ENCODE results near the gene TRO. TPM values are rescaled to one million over a fixed set of nuclear protein-coding genes. Genes with fewer than 3 reads are reported as not detected.

TRO gene
- total RNA-seq (10 to 100 TPM; 13.5 to 21.2 TPM), polyA plus RNA-seq (10 to 100 TPM in 1 of 2 donors, 1 to 10 TPM in 1; 1.3 to 35.4 TPM)
- long read RNA-seq, donor 1, partial matches to known transcripts: 7 of 10 reads
- long read RNA-seq, donor 1, other reads (novel, unspliced or antisense): 3 of 10 reads
- long read RNA-seq, donor 2, partial matches to known transcripts: 12 of 18 reads
- long read RNA-seq, donor 2, other reads (novel, unspliced or antisense): 6 of 18 reads

DNA sequence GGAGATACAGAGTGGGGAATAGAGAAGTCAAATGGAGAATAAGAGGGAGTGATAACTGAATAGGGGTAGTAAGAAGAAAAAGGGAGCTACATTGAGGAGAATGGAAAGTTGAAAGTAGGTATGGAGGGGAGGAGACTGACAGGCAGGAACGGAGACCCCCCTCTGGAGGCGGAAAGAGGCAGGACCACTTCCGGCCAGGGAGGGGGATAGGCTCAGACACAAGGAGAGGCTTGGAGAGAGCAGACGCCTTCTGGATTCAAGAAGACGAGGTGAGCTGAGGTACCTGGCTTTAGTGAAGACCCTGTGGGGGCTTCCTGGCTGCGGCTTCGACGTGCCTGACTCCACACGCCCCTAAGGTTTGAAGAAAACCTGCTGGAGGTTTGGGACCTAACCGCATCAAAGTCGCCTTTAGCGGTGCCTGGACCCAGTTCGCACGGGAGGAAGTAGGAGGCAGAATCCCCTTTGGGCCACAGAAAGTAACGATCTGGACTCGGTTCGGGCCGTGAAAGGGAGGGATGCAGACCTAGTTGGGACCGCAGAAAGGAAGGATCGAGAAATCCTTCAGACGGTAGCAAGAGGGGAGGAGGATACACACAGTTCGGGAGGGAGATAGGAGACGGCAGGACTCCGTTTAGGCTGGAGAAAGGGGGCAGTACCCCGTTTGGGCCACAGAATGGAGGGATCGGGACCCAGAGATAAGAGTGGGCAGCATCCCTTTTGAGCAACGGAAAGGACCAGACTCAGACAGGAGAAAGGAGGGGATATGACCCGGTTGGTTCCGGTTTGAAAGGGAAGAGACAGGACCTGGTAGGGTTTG is at the start of gene TRO:
TRO (plus strand) TSS at position 215 of the 817 bp plus-strand sequence. CDS start 1,423 bp downstream, outside the sequence.
- H3K27ac ChIP-seq (ENCODE audit: low read depth in 1 of 2, low read length in 2 of 2): peak within 1 kb of the TSS in 1 of 2 donors; percentile 32
- H3K4me1 ChIP-seq (ENCODE audit: control insufficient read depth in 1 of 2, insufficient read depth in 2 of 2, low read length in 2 of 2): no peaks in the 10 kb centered on the region
- no peaks in the 10 kb centered on the region for H3K27me3 ChIP-seq (ENCODE audit: control insufficient read depth in 1 of 2, insufficient read depth in 2 of 2, low read length in 1 of 2)
- H3K36me3 ChIP-seq (ENCODE audit: control insufficient read depth in 1 of 2, insufficient read depth in 2 of 2, low read length in 1 of 2): peaks cover 0 to 1% of the 10 kb centered on the region in 2 donors
- 1 to 28% methylated on average over 29 of the region's 29 CpGs for WGBS, 2 donors
- intact Hi-C loops (cut with DNase I): loop anchor here in 1 of 2 donors (10.0 kb wide), 1 partner anchor 244 kb away; no protein-coding TSS in a partner anchor
- DNase-seq: no peak
- peak; percentile 51 for ATAC-seq (ENCODE audit: low FRiP score)
- H3K4me3 ChIP-seq (ENCODE audit: low read length in 2 of 2): peak within 1 kb of the TSS; percentile 15 to 33
- H3K9me3 ChIP-seq (ENCODE audit: control insufficient read depth, low read length): no peaks in the 10 kb centered on the region

- 76 to 80% methylated on average over 3 of the region's 3 CpGs for WGBS, 2 donors
- intact Hi-C loops (cut with DNase I): no loop called here
- no peaks in the 10 kb centered on the region for H3K4me1 ChIP-seq (ENCODE audit: control insufficient read depth in 1 of 2, insufficient read depth in 2 of 2, low read length in 2 of 2)
- H3K9me3 ChIP-seq (ENCODE audit: control insufficient read depth, low read length): no peaks in the 10 kb centered on the region
- no peaks in the 10 kb centered on the region for H3K36me3 ChIP-seq (ENCODE audit: control insufficient read depth in 1 of 2, insufficient read depth in 2 of 2, low read length in 1 of 2)
- H3K27ac ChIP-seq (ENCODE audit: low read depth in 1 of 2, low read length in 2 of 2): no peak overlapping the region
- no peak for ATAC-seq (ENCODE audit: low FRiP score)
- H3K27me3 ChIP-seq (ENCODE audit: control insufficient read depth in 1 of 2, insufficient read depth in 2 of 2, low read length in 1 of 2): no peaks in the 10 kb centered on the region
- no peak overlapping the region for H3K4me3 ChIP-seq (ENCODE audit: low read length in 2 of 2)
- no peak for DNase-seq
Observed at GRCh38 chrX:54885740-54886139, 34.9 kb upstream of the TRO start.

GRCh38 chrX:54891573-54891972 is 29.1 kb upstream of the TRO start:
- H3K27me3 ChIP-seq (ENCODE audit: control insufficient read depth in 1 of 2, insufficient read depth in 2 of 2, low read length in 1 of 2): no peaks in the 10 kb centered on the region
- no peak overlapping the region for H3K4me3 ChIP-seq (ENCODE audit: low read length in 2 of 2)
- DNase-seq (no peak), ATAC-seq (ENCODE audit: low FRiP score) (no peak)
- intact Hi-C loops (cut with DNase I): loop anchor here in 1 of 2 donors (5.0 kb wide), 1 partner anchor 166 kb away; no protein-coding TSS in a partner anchor
- 7 to 14% methylated on average over 3 of the region's 3 CpGs for WGBS, 2 donors
- H3K27ac ChIP-seq (ENCODE audit: low read depth in 1 of 2, low read length in 2 of 2): no peak overlapping the region
- H3K4me1 ChIP-seq (ENCODE audit: control insufficient read depth in 1 of 2, insufficient read depth in 2 of 2, low read length in 2 of 2): no peaks in the 10 kb centered on the region
- peaks cover 1% of the 10 kb centered on the region for H3K9me3 ChIP-seq (ENCODE audit: control insufficient read depth, low read length)
- H3K36me3 ChIP-seq (ENCODE audit: control insufficient read depth in 1 of 2, insufficient read depth in 2 of 2, low read length in 1 of 2): no peaks in the 10 kb centered on the region

DNA sequence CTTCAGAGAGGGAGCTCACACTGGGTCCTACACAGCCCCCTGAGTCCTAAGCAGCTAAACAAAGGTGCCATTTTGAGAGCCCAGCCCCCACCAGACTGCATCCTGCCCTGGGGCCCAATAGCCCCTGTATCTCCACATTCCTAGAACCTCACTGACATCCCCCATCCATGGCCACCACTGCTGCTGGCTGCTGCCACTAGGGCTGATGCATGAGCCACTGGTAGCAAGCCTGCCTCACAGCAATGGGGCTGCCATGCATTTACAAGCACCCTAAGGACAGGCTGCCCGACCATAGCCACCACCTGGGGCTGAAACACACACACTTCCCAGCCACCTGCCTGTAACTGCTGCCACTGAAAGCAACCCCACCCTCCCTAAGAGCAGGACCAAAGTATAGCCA is 26.5 kb upstream of the TRO start:
- no peak overlapping the region for H3K4me3 ChIP-seq (ENCODE audit: low read length in 2 of 2)
- no peaks in the 10 kb centered on the region for H3K27me3 ChIP-seq (ENCODE audit: control insufficient read depth in 1 of 2, insufficient read depth in 2 of 2, low read length in 1 of 2)
- peaks cover 1% of the 10 kb centered on the region for H3K9me3 ChIP-seq (ENCODE audit: control insufficient read depth, low read length)
- 70 to 80% methylated on average over 1 of the region's 1 CpG for WGBS, 2 donors
- ATAC-seq (ENCODE audit: low FRiP score): no peak
- no peak overlapping the region for H3K27ac ChIP-seq (ENCODE audit: low read depth in 1 of 2, low read length in 2 of 2)
- no peak for DNase-seq
- intact Hi-C loops (cut with DNase I): loop anchor here in 1 of 2 donors (5.0 kb wide), 1 partner anchor 163 kb away; no protein-coding TSS in a partner anchor
- H3K36me3 ChIP-seq (ENCODE audit: control insufficient read depth in 1 of 2, insufficient read depth in 2 of 2, low read length in 1 of 2): no peaks in the 10 kb centered on the region
- no peaks in the 10 kb centered on the region for H3K4me1 ChIP-seq (ENCODE audit: control insufficient read depth in 1 of 2, insufficient read depth in 2 of 2, low read length in 2 of 2)

DNA sequence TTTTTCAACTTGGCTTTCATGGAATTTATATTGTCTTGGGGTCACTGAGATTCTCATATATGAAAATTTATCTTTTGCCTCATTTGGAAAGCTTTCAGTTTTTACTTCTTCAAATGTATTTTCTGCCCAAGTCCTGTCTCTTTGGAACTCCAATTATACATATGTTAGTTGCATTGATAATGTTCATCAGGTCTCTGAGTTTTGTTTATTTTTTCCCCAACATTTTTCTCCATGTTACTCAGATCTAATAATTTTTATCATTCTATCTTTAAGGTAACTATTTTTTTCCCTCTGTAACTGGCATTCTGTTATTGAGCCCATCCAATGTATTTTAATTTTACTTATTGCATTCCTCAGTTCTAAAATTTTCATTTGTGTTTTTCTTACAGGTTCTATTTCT is 10.7 kb upstream of the TRO start:
- H3K36me3 ChIP-seq (ENCODE audit: control insufficient read depth in 1 of 2, insufficient read depth in 2 of 2, low read length in 1 of 2): no peaks in the 10 kb centered on the region
- H3K4me1 ChIP-seq (ENCODE audit: control insufficient read depth in 1 of 2, insufficient read depth in 2 of 2, low read length in 2 of 2): no peaks in the 10 kb centered on the region
- H3K4me3 ChIP-seq (ENCODE audit: low read length in 2 of 2): no peak overlapping the region
- no peak for DNase-seq
- no peaks in the 10 kb centered on the region for H3K27me3 ChIP-seq (ENCODE audit: control insufficient read depth in 1 of 2, insufficient read depth in 2 of 2, low read length in 1 of 2)
- no peak for ATAC-seq (ENCODE audit: low FRiP score)
- intact Hi-C loops (cut with DNase I): no loop called here
- no peaks in the 10 kb centered on the region for H3K9me3 ChIP-seq (ENCODE audit: control insufficient read depth, low read length)
- H3K27ac ChIP-seq (ENCODE audit: low read depth in 1 of 2, low read length in 2 of 2): no peak overlapping the region

DNA sequence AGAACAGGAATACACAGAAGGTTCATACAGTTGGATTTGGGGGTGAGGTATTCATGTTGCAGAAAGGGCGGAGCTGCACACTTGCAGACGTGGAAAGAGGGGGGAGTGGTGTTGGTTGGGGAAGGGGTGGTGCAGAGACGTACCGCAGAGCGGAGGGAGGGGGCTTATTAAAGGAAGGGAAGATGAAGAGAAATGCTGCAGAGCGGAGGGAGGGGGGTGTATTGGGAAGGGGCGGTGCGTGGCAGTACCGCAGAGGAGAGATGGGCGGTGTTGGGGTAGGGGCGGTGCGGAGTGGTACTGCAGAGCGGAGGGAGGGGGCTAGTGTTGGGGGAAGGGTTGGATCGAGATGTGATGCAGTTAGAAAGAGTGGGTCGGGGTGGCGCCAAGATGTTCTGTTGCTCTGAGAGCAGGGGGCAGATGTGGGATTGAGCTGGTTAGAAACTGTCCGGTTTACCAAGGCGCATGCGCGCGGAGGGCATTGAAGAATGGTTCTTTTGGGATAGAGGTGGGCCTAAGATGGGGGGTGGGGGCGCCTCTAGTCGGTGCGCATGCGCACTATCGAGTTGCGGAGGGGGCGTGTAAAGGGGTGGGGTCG is 900 bp downstream of the TRO start:
- intact Hi-C loops (cut with DNase I): loop anchor here in 1 of 2 donors (10.0 kb wide), 1 partner anchor 243 kb away; no protein-coding TSS in a partner anchor
- Histone ChIP-seq H3K27me3 (ENCODE audit: control insufficient read depth in 1 of 2, insufficient read depth in 2 of 2, low read length in 1 of 2) (no peaks in the 10 kb centered on the region), H3K36me3 (ENCODE audit: control insufficient read depth in 1 of 2, insufficient read depth in 2 of 2, low read length in 1 of 2) (peaks cover 0 to 1% of the 10 kb centered on the region in 2 donors), H3K4me1 (ENCODE audit: control insufficient read depth in 1 of 2, insufficient read depth in 2 of 2, low read length in 2 of 2) (no peaks in the 10 kb centered on the region), H3K4me3 (ENCODE audit: low read length in 2 of 2) (peak overlapping the region; percentile 15 to 33), H3K27ac (ENCODE audit: low read depth in 1 of 2, low read length in 2 of 2) (no peak overlapping the region), H3K9me3 (ENCODE audit: control insufficient read depth, low read length) (no peaks in the 10 kb centered on the region)
- peak; percentile 88 for ATAC-seq (ENCODE audit: low FRiP score)
- WGBS, 2 donors: 0 to 30% methylated on average over 27 to 29 of the region's 29 CpGs
- DNase-seq: peak; percentile 81 to 88

DNA sequence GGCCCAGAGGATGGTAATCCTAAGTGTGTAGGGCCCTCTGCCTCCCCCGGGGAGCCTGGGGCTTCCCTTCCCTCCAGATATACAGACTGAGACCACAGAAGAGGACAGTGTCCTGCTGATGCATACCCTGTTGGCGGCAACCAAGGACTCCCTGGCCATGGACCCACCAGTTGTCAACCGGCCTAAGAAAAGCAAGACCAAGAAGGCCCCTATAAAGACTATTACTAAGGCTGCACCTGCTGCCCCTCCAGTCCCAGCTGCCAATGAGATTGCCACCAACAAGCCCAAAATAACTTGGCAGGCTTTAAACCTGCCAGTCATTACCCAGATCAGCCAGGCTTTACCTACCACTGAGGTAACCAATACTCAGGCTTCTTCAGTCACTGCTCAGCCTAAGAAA is 1.9 kb downstream of the TRO start:
- intact Hi-C loops (cut with DNase I): loop anchor here in 1 of 2 donors (10.0 kb wide), 1 partner anchor 242 kb away; no protein-coding TSS in a partner anchor
- H3K9me3 ChIP-seq (ENCODE audit: control insufficient read depth, low read length): no peaks in the 10 kb centered on the region
- no peak overlapping the region for H3K27ac ChIP-seq (ENCODE audit: low read depth in 1 of 2, low read length in 2 of 2)
- no peak overlapping the region for H3K4me3 ChIP-seq (ENCODE audit: low read length in 2 of 2)
- no peak for ATAC-seq (ENCODE audit: low FRiP score)
- DNase-seq: no peak
- 87 to 88% methylated on average over 3 of the region's 3 CpGs for WGBS, 2 donors
- peaks cover 0 to 1% of the 10 kb centered on the region in 2 donors for H3K36me3 ChIP-seq (ENCODE audit: control insufficient read depth in 1 of 2, insufficient read depth in 2 of 2, low read length in 1 of 2)
- H3K4me1 ChIP-seq (ENCODE audit: control insufficient read depth in 1 of 2, insufficient read depth in 2 of 2, low read length in 2 of 2): no peaks in the 10 kb centered on the region
- no peaks in the 10 kb centered on the region for H3K27me3 ChIP-seq (ENCODE audit: control insufficient read depth in 1 of 2, insufficient read depth in 2 of 2, low read length in 1 of 2)

DNA sequence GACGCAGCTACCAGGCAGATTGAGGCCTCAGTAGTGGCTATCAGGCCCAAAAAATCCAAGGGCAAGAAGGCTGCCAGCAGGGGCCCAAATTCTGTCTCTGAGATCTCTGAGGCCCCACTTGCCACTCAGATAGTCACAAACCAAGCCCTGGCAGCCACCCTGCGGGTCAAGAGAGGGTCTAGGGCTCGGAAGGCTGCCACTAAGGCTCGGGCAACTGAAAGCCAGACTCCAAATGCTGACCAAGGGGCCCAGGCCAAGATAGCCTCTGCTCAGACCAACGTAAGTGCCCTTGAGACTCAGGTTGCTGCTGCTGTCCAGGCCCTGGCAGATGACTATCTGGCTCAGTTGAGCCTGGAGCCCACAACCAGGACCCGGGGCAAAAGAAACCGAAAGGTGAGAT is 2.8 kb downstream of the TRO start:
- Histone ChIP-seq H3K4me3 (ENCODE audit: low read length in 2 of 2) (no peak overlapping the region), H3K4me1 (ENCODE audit: control insufficient read depth in 1 of 2, insufficient read depth in 2 of 2, low read length in 2 of 2) (no peaks in the 10 kb centered on the region), H3K27ac (ENCODE audit: low read depth in 1 of 2, low read length in 2 of 2) (no peak overlapping the region), H3K36me3 (ENCODE audit: control insufficient read depth in 1 of 2, insufficient read depth in 2 of 2, low read length in 1 of 2) (peaks cover 0 to 1% of the 10 kb centered on the region in 2 donors), H3K9me3 (ENCODE audit: control insufficient read depth, low read length) (no peaks in the 10 kb centered on the region), H3K27me3 (ENCODE audit: control insufficient read depth in 1 of 2, insufficient read depth in 2 of 2, low read length in 1 of 2) (no peaks in the 10 kb centered on the region)
- DNase-seq: no peak
- intact Hi-C loops (cut with DNase I): loop anchor here in 1 of 2 donors (10.0 kb wide), 1 partner anchor 241 kb away; no protein-coding TSS in a partner anchor
- 71 to 85% methylated on average over 7 of the region's 7 CpGs for WGBS, 2 donors
- no peak for ATAC-seq (ENCODE audit: low FRiP score)
